PC-9 (cell line): ENCODE results near the gene ST6GALNAC3.

Source experiments
- EZH2 ChIP-seq: fragments of 200-600 bp; sonication (generic); IDR thresholded peaks from 2 replicates; pipeline ENCODE4 v1.8.0; 2017; ENCODE audit warnings: antibody characterized with exemption, low read depth
- TF ChIP-seq, protein P1 (sequence below): fragments of 200-600 bp; sonication (generic); conservative IDR thresholded peaks from 2 replicates; pipeline ENCODE4 v1.6.1; 2017; ENCODE audit warnings: mixed run types, antibody characterized with exemption, mild to moderate bottlenecking, moderate library complexity

GRCh38 chr1:76419603-76420002, 345.1 kb downstream of the ST6GALNAC3 start:
- TF ChIP-seq, protein P1, sequence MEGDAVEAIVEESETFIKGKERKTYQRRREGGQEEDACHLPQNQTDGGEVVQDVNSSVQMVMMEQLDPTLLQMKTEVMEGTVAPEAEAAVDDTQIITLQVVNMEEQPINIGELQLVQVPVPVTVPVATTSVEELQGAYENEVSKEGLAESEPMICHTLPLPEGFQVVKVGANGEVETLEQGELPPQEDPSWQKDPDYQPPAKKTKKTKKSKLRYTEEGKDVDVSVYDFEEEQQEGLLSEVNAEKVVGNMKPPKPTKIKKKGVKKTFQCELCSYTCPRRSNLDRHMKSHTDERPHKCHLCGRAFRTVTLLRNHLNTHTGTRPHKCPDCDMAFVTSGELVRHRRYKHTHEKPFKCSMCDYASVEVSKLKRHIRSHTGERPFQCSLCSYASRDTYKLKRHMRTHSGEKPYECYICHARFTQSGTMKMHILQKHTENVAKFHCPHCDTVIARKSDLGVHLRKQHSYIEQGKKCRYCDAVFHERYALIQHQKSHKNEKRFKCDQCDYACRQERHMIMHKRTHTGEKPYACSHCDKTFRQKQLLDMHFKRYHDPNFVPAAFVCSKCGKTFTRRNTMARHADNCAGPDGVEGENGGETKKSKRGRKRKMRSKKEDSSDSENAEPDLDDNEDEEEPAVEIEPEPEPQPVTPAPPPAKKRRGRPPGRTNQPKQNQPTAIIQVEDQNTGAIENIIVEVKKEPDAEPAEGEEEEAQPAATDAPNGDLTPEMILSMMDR = no peak
- no peak for TF ChIP-seq EZH2
